Heart left ventricle (tissue), 16 donors: ENCODE results near the gene ITGA3. TPM values are rescaled to one million over a fixed set of nuclear protein-coding genes. Genes with fewer than 3 reads are reported as not detected.
A peak's percentile ranks its signal among the peaks of the same experiment; 100 is the strongest.

ENCODE experiments used
- ATAC-seq, 4 donors: fragments of 200-7000 bp; cut with Tn5 transposase; one replicate each; pipeline ENCODE4 v1.9.1; 2020 to 2022; ENCODE audit warnings: moderate library complexity in 4 of 4, mild to moderate bottlenecking in 3 of 4, moderate number of reproducible peaks in 1 of 4
- DNase-seq, 5 donors: peaks; one replicate each; pipeline ENCODE4 v3.0.0-alpha.2; 2020
- H3K27ac ChIP-seq, 12 donors: fragments of 200-600 bp; sonication (generic) in 4 of 12; one replicate each; pipeline versions ENCODE4 v1.5.0 to v1.8.0; 2016 to 2022; ENCODE audit warnings: mild to moderate bottlenecking in 2 of 12
- H3K27me3 ChIP-seq, 9 donors: fragments of 200-600 bp; sonication (generic) in 2 of 9; one replicate each; pipeline versions ENCODE4 v1.5.1 to v1.8.0; 2016 to 2022; ENCODE audit warnings: mild to moderate bottlenecking in 3 of 9
- H3K36me3 ChIP-seq, 9 donors: fragments of 200-600 bp; sonication (generic) in 2 of 9; one replicate each; pipeline versions ENCODE4 v1.5.0 to v1.8.0; 2018 to 2022; ENCODE audit warnings: mild to moderate bottlenecking in 2 of 9
- H3K4me1 ChIP-seq, 12 donors: fragments of 200-600 bp; sonication (generic) in 4 of 12; one replicate each; pipeline versions ENCODE4 v1.5.0 to v1.8.0; 2016 to 2022; ENCODE audit warnings: mild to moderate bottlenecking in 3 of 12
- H3K4me3 ChIP-seq, 12 donors: fragments of 200-600 bp; sonication (generic) in 4 of 12; one replicate each; pipeline versions ENCODE4 v1.5.0 to v1.8.0; 2017 to 2022; ENCODE audit warnings: mild to moderate bottlenecking in 9 of 12, moderate library complexity in 4 of 12
- H3K9me3 ChIP-seq, 12 donors: fragments of 200-600 bp; sonication (generic) in 4 of 12; one replicate each; pipeline versions ENCODE4 v1.5.0 to v1.8.0; 2016 to 2022; ENCODE audit warnings: mild to moderate bottlenecking in 1 of 12
- POLR2A ChIP-seq, 2 donors: fragments of 450-650 bp; IDR thresholded peaks; one replicate each; pipeline ENCODE4 v1.6.1; 2017; ENCODE audit warnings: antibody characterized with exemption in 2 of 2, mild to moderate bottlenecking in 2 of 2, moderate library complexity in 2 of 2
- WGBS, 4 donors: extraction: QIAGEN DNeasy Blood & Tissue Kit in 2 of 4; methylation state at CpG; one replicate each; pipeline versions ENCODE4 v1.1.5 to v1.1.7; 2013 to 2018; 5-methylcytosine and 5-hydroxymethylcytosine counted together
- intact Hi-C, 10 donors: fragments of 100-400 bp; cut with DNase I; formaldehyde crosslinking; loops; one replicate each; pipeline versions ENCODE4 v1.11.1 to v1.14.2; 2022
- polyA plus RNA-seq, 2 donors: library from polyadenylated mRNA; stranded (reverse); fragments of 200-250 nt; gene quantifications; one replicate each; pipeline ENCODE4 v1.2.3, GENCODE V29; 2013
- total RNA-seq, 9 donors: library from RNA; depleted of rRNA in 2 of 9; stranded (reverse); fragments of >200 nt in 2 of 9; fragmentation: NEBNext Ultra II Directional in 3 of 9; extraction: Animal tissue kit (Norgen Biotek cat#: 25700) in 3 of 9; gene quantifications; one replicate each; pipeline versions ENCODE4 v1.1.0 to v1.2.4, GENCODE V29; 2016 to 2023
- TF ChIP-seq, protein P1 (sequence below), 12 donors: fragments of 200-600 bp; sonication (generic) in 4 of 12; IDR thresholded peaks; one replicate each; pipeline versions ENCODE4 v1.5.0 to v1.8.0; 2018 to 2022; ENCODE audit warnings: antibody characterized with exemption in 12 of 12, mild to moderate bottlenecking in 5 of 12
- donor health status: ischemic (EF 13 %, LVEDD 7.1; RV severe dilation, severe dysfunction).
- donor health status: healthy with polysubstance abuse.
- donor health status: DM: no; HTN: yes; CAD: no.
- donor health status: DM: no; HTN: no; CAD: no.
- donor health status: ischemic (EF 25% LVEDD 6.9; RV normal size, moderate dysfunction).
- donor health status: ischemic (EF 25% LVEDD 5.7; RV mildly dilated, moderate dysfunction).
- donor health status: healthy.
- donor health status: DM: yes; HTN: yes; CAD: no.
- donor health status: ischemic (EF 35%, LVEDD 5.7; RV mildly dilated, moderate dysfunction).
- donor health status: nonischemic (EF 11% LVEDD 7.7; RV severe dilation, severe dysfunction).
- donor health status: DM: yes; HTN: yes; CAD: no.
- donor health status: PGD.
- donor health status: ischemic (EF 29% LVEDD 5.4; RV normal size, mild dysfunction).
- donor health status: nonischemic (EF 23%, LVEDD 6.1; RV moderate dilation, normal function).

ITGA3 gene
- total and polyA plus RNA-seq, 11 donors = 16.8 to 72.9 (median 23.6) TPM

DNA sequence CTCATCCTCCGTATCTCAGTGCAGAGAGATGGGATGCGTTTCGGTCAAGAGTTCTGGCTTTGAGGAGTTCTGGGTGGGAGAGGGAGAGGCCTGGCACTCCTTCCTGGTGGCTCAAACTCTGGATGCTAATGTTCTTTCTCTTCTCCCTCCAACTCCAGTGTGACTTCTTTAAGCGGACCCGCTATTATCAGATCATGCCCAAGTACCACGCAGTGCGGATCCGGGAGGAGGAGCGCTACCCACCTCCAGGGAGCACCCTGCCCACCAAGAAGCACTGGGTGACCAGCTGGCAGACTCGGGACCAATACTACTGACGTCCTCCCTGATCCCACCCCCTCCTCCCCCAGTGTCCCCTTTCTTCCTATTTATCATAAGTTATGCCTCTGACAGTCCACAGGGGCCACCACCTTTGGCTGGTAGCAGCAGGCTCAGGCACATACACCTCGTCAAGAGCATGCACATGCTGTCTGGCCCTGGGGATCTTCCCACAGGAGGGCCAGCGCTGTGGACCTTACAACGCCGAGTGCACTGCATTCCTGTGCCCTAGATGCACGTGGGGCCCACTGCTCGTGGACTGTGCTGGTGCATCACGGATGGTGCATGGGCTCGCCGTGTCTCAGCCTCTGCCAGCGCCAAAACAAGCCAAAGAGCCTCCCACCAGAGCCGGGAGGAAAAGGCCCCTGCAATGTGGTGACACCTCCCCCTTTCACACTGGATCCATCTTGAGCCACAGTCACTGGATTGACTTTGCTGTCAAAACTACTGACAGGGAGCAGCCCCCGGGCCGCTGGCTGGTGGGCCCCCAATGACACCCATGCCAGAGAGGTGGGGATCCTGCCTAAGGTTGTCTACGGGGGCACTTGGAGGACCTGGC is 33.3 kb downstream of the ITGA3 start:
- peak in 1 of 5 donors; percentile 45 for DNase-seq
- H3K4me3 ChIP-seq = no peak overlapping the region
- peaks cover 0 to 20% (median 9%) of the 10 kb centered on the region in 9 donors for H3K36me3 ChIP-seq
- H3K27ac ChIP-seq = no peak overlapping the region
- H3K27me3 ChIP-seq = no peaks in the 10 kb centered on the region
- intact Hi-C loops = loop anchor here in 4 of 10 donors (2.0 to 10.0 kb wide), 3 partner anchors 62 to 514 kb away; partner anchors contain the start of gene NXPH3 (in 1 of the 4)
- TF ChIP-seq, protein P1, sequence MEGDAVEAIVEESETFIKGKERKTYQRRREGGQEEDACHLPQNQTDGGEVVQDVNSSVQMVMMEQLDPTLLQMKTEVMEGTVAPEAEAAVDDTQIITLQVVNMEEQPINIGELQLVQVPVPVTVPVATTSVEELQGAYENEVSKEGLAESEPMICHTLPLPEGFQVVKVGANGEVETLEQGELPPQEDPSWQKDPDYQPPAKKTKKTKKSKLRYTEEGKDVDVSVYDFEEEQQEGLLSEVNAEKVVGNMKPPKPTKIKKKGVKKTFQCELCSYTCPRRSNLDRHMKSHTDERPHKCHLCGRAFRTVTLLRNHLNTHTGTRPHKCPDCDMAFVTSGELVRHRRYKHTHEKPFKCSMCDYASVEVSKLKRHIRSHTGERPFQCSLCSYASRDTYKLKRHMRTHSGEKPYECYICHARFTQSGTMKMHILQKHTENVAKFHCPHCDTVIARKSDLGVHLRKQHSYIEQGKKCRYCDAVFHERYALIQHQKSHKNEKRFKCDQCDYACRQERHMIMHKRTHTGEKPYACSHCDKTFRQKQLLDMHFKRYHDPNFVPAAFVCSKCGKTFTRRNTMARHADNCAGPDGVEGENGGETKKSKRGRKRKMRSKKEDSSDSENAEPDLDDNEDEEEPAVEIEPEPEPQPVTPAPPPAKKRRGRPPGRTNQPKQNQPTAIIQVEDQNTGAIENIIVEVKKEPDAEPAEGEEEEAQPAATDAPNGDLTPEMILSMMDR (IDR thresholded peaks at IDR 0.05) = no peak
- no peaks in the 10 kb centered on the region for H3K9me3 ChIP-seq
- WGBS, 4 donors = 82 to 89% (median 84%) methylated on average over 17 to 25 of the region's 25 CpGs
- no peak for ATAC-seq
- peaks cover 0 to 6% (median 0%) of the 10 kb centered on the region in 12 donors for H3K4me1 ChIP-seq

DNA sequence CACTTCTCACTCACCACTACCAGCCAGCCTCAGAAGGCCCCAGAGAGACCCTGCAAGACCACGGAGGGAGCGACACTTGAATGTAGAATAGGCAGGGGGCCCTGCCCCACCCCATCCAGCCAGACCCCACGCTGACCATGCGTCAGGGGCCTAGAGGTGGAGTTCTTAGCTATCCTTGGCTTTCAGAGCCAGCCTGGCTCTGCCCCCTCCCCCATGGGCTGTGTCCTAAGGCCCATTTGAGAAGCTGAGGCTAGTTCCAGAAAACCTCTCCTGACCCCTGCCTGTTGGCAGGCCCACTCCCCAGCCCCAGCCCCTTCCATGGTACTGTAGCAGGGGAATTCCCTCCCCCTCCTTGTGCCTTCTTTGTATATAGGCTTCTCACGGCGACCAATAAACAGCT is 34.2 kb downstream of the ITGA3 start:
- WGBS, 4 donors = 75 to 88% (median 82%) methylated on average over 4 to 6 of the region's 6 CpGs
- Histone ChIP-seq H3K27me3 (no peaks in the 10 kb centered on the region), H3K9me3 (no peaks in the 10 kb centered on the region), H3K27ac (no peak overlapping the region), H3K4me3 (no peak overlapping the region), H3K4me1 (peaks cover 0 to 9% (median 0%) of the 10 kb centered on the region in 12 donors), H3K36me3 (peaks cover 0 to 14% (median 9%) of the 10 kb centered on the region in 9 donors)
- no peak for ATAC-seq
- DNase-seq = peak in 1 of 5 donors; percentile 48
- intact Hi-C loops = loop anchor here in 7 of 10 donors (5.0 to 10.0 kb wide), 4 partner anchors 33 to 207 kb away; partner anchors contain the start of gene ITGA3 (in 2 of the 7)
- TF ChIP-seq, protein P1 (IDR thresholded peaks at IDR 0.05) = no peak
- TF ChIP-seq POLR2A (IDR thresholded peaks at IDR 0.05) = no peak

DNA sequence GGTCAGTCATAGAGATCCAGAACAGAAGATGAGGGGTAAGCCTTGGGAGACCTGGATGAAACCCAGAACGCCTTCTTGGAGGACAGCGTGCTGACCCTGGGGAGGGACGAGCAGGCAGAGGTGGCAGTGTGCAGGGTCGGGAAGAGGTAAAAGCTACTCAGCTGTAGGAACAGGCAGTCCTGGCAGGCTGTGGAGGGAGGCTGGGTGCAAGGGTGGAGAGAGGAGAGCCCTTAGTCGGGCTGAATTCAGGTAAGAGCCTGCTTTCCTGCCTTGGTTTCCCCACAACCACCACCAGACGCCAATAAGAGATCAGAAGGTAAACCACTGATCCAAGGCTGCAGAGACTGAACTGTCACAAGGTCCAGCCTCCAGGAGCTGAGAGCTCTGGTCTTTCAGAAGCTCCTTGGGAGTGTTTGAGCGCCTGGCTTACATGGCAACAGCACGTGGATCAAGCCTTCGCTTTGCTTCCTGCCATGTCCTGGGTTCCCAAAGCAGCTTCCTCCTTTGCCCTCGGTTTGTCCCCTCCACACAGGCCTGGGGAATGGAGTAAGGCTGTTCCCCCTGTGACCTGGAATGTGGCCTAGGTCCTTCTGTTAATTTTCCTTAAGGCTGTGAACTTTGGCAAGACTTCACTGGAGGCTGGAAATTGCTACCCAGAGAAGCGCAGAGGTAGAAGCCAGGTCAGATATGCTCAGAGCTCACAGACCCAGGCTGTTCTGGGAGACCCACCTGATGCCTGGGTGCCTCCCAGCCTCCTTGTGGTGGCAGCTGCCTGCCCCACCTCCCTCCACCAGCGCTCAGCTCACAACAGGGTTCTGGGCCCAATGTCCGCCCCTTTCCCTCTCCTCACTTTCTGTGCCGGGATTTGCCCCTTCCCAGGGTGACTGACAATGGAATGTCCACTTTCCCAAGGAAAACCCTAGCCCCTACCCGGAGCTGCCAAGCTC is 35.3 kb downstream of the ITGA3 start:
- intact Hi-C loops = loop anchor here in 7 of 10 donors (5.0 to 10.0 kb wide), 4 partner anchors 34 to 206 kb away; partner anchors contain the start of gene ITGA3 (in 2 of the 7)
- Histone ChIP-seq H3K9me3 (no peaks in the 10 kb centered on the region), H3K27ac (no peak overlapping the region), H3K36me3 (peaks cover 0 to 14% (median 9%) of the 10 kb centered on the region in 9 donors), H3K4me3 (no peak overlapping the region), H3K27me3 (no peaks in the 10 kb centered on the region), H3K4me1 (peaks cover 0 to 17% (median 4%) of the 10 kb centered on the region in 12 donors)
- TF ChIP-seq, protein P1 (IDR thresholded peaks at IDR 0.05) = no peak
- TF ChIP-seq POLR2A (IDR thresholded peaks at IDR 0.05) = no peak
- WGBS, 4 donors = 78 to 82% (median 79%) methylated on average over 15 of the region's 15 CpGs
- ATAC-seq (no peak), DNase-seq (peak in 1 of 5 donors; percentile 48)
